Measurements from ENCODE around the gene UTP25.

DNA sequence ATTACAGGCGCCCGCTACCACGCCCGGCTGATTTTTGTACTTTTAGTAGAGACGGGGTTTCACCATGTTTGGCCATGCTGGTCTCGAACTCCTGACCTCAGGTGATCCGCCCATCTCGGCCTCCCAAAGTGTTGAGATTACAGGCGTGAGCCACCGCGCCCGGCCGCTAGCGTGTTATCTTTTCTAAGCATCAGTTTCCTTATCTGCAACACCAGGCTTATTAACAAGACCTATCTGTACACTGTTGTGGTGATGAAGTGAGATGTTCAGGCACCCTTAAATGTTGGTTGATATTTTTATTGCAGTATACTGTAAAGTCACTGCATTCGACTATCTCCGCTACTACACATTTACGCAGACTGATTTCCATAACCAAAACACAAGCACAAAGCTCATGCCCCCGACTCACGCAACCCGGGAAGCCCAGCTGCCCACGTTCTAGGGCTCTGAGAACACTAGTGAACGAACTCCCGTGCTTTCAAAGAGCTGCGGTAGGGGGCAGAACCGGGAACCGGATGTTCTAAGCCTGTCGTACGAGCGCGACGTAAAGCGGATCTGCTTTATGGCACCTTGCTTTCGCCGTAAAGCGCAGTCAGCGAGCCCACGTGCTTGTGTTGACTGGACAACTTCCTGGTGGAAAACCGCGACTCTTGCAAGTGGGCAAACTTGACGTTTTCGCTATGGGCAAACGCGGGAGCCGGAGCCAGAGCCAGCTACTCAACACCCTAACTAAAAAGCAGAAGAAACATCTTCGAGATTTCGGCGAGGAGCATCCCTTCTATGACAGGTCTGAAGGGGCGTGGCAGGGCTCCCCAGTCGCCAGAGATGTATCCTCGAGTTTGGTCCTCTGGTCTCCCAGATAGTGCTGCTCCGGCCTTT lies at the start of gene UTP25:
- peak; percentile 82 for TF ChIP-seq CTCF (IDR thresholded peaks at IDR 0.05; ENCODE audit: insufficient read depth, low read depth, low read length)
- TF ChIP-seq EZH2 (IDR thresholded peaks at IDR 0.05; ENCODE audit: insufficient read depth, low read length), result no peak

Data from astrocyte (in vitro differentiated cells and primary cell).